ENCODE results near the gene DEFB131B.
"Not testable (repeated sequence)": the region's sequence is repeated elsewhere in the genome, so short reads cannot be mapped to it uniquely, and the experiment has no call there.

The DEFB131B gene

GRCh38 chr11:71878059-71878458 is at the start of gene DEFB131B:
Gene DEFB131B, plus strand, starts transcription at chr11:71878453. Its CDS starts 0 bp downstream, at chr11:71878453.
- not testable (repeated sequence) for DNase-seq

GRCh38 chr11:71829247-71829646 is 49.0 kb upstream of the DEFB131B start:
- DNase-seq: not testable (repeated sequence)

- DNase-seq: not testable (repeated sequence)
Measured at GRCh38 chr11:71829686-71830085, 48.6 kb upstream of the DEFB131B start.

- DNase-seq: not testable (repeated sequence)
Measured at GRCh38 chr11:71832811-71833210, 45.4 kb upstream of the DEFB131B start, which contains the start of gene DEFB108B. Gene DEFB108B, plus strand, starts transcription at chr11:71833200. Its CDS starts 0 bp downstream, at chr11:71833200.

GRCh38 chr11:71842720-71843119 is 35.5 kb upstream of the DEFB131B start:
- not testable (repeated sequence) for DNase-seq

GRCh38 chr11:71843355-71843754 is 34.9 kb upstream of the DEFB131B start:
- not testable (repeated sequence) for DNase-seq

GRCh38 chr11:71843858-71844257 is 34.4 kb upstream of the DEFB131B start:
- no peak for DNase-seq

- DNase-seq: not testable (repeated sequence)
Measured at GRCh38 chr11:71853895-71854294, 24.4 kb upstream of the DEFB131B start.

GRCh38 chr11:71855880-71856279 is 22.4 kb upstream of the DEFB131B start:
- DNase-seq: not testable (repeated sequence)

- DNase-seq: not testable (repeated sequence)
Measured at GRCh38 chr11:71860835-71861234, 17.4 kb upstream of the DEFB131B start.

- DNase-seq: peak; percentile 43
Measured at GRCh38 chr11:71863978-71864627, 14.2 kb upstream of the DEFB131B start.

GRCh38 chr11:71867209-71867608 is 11.0 kb upstream of the DEFB131B start:
- not testable (repeated sequence) for DNase-seq

- DNase-seq: not testable (repeated sequence)
Measured at GRCh38 chr11:71869931-71870330, 8.3 kb upstream of the DEFB131B start.

- DNase-seq: not testable (repeated sequence)
Measured at GRCh38 chr11:71870661-71871060, 7.6 kb upstream of the DEFB131B start.

GRCh38 chr11:71876262-71876661 is 2.0 kb upstream of the DEFB131B start:
- DNase-seq: not testable (repeated sequence)

GRCh38 chr11:71885806-71886205 is 7.6 kb downstream of the DEFB131B start:
- DNase-seq: not testable (repeated sequence)

GRCh38 chr11:71888335-71889010 is 10.2 kb downstream of the DEFB131B start:
- not testable (repeated sequence) for DNase-seq

- not testable (repeated sequence) for DNase-seq
Measured at GRCh38 chr11:71889181-71889872, 11.1 kb downstream of the DEFB131B start.

- no peak for DNase-seq
Measured at GRCh38 chr11:71895961-71896360, 17.7 kb downstream of the DEFB131B start.

- not testable (repeated sequence) for DNase-seq
Measured at GRCh38 chr11:71901137-71901536, 22.9 kb downstream of the DEFB131B start.

- no peak for DNase-seq
Measured at GRCh38 chr11:71908218-71908617, 30.0 kb downstream of the DEFB131B start.

GRCh38 chr11:71910775-71911174 is 32.5 kb downstream of the DEFB131B start:
- not testable (repeated sequence) for DNase-seq

GRCh38 chr11:71911321-71911985 is 33.2 kb downstream of the DEFB131B start:
- not testable (repeated sequence) for DNase-seq
